HG02763 (cell line): ENCODE results near the gene KANSL1.

ENCODE experiments used
- ATAC-seq: cut with Tn5 transposase; IDR thresholded peaks from one replicate; pipeline ENCODE4 v1.9.1; 2021; ENCODE audit warnings: mild to moderate bottlenecking, moderate library complexity; ENCODE audit not compliant: unreplicated experiment

KANSL1 gene

GRCh38 chr17:46044989-46045388, 148.2 kb downstream of the KANSL1 start:
- no peak for ATAC-seq

- no peak for ATAC-seq
Measured at GRCh38 chr17:46044286-46044928, 148.8 kb downstream of the KANSL1 start.

GRCh38 chr17:46043606-46044005, 149.6 kb downstream of the KANSL1 start:
- no peak for ATAC-seq

- ATAC-seq, result no peak
Measured at GRCh38 chr17:46042925-46043324, 150.3 kb downstream of the KANSL1 start.

GRCh38 chr17:46042246-46042645, 151.0 kb downstream of the KANSL1 start:
- no peak for ATAC-seq

- ATAC-seq, result no peak
Measured at GRCh38 chr17:46039592-46040186, 153.5 kb downstream of the KANSL1 start.

- no peak for ATAC-seq
Measured at GRCh38 chr17:46038937-46039336, 154.3 kb downstream of the KANSL1 start.

- no peak for ATAC-seq
Measured at GRCh38 chr17:46038414-46038813, 154.8 kb downstream of the KANSL1 start.

- no peak for ATAC-seq
Measured at GRCh38 chr17:46037722-46038255, 155.4 kb downstream of the KANSL1 start.

GRCh38 chr17:46036491-46036890, 156.7 kb downstream of the KANSL1 start:
- no peak for ATAC-seq

- ATAC-seq, result no peak
Measured at GRCh38 chr17:46035112-46035818, 158.0 kb downstream of the KANSL1 start.

- ATAC-seq, result no peak
Measured at GRCh38 chr17:46033392-46033791, 159.8 kb downstream of the KANSL1 start.

GRCh38 chr17:46032909-46033308, 160.3 kb downstream of the KANSL1 start:
- ATAC-seq, result no peak

GRCh38 chr17:46031920-46032319, 161.3 kb downstream of the KANSL1 start:
- ATAC-seq, result no peak

GRCh38 chr17:46031440-46031839, 161.8 kb downstream of the KANSL1 start:
- no peak for ATAC-seq

GRCh38 chr17:46030752-46031151, 162.5 kb downstream of the KANSL1 start:
- no peak for ATAC-seq

- no peak for ATAC-seq
Measured at GRCh38 chr17:46029627-46030026, 163.6 kb downstream of the KANSL1 start.

GRCh38 chr17:46028981-46029565, 164.2 kb downstream of the KANSL1 start:
- no peak for ATAC-seq

GRCh38 chr17:46028374-46028773, 164.9 kb downstream of the KANSL1 start:
- ATAC-seq, result no peak

- ATAC-seq, result no peak
Measured at GRCh38 chr17:46027976-46028325, 165.3 kb downstream of the KANSL1 start.

GRCh38 chr17:46027048-46027975, 165.9 kb downstream of the KANSL1 start:
- no peak for ATAC-seq
